Endothelial cell of umbilical vein (primary cell): Measurements from ENCODE around the gene DDX55. TPM values are rescaled to one million over a fixed set of nuclear protein-coding genes. Genes with fewer than 3 reads are reported as not detected.

Source experiments
- BruUV-seq: library from RNA; stranded (reverse); fragments of 400-500 nt; replicated peaks from 2 replicates; lab custom pipeline; 2021; lab: Mats Ljungman, UMichigan
- CTCF ChIA-PET: fragments of 300-600, 350-600 bp; sonication (Branson Sonifier 250); formaldehyde crosslinking; loops from one replicate; lab custom pipeline; 2021; ENCODE audit warnings: antibody characterized with exemption, inconsistent platforms; lab: Charles Lee
- POLR2A ChIA-PET: fragments of 300-600, 350-600 bp; sonication (Branson Sonifier 250); formaldehyde crosslinking; loops from one replicate; lab custom pipeline; 2021; ENCODE audit warnings: antibody characterized with exemption, inconsistent platforms; lab: Charles Lee
- DNase-seq: peaks from one replicate; pipeline ENCODE4 v3.0.0-alpha.2; 2011; ENCODE audit warnings: low read depth, low spot score
- FAIRE-seq: peaks from 2 replicates; lab custom pipeline; 2011; peaks lifted over from hg19 to GRCh38; lab: Jason Lieb, UNC
- H2AFZ ChIP-seq: 2 replicates; pipeline ENCODE4 v1.6.0; 2012; ENCODE audit warnings: low read depth, low read length, control low read depth, inconsistent platforms
- H3K27ac ChIP-seq: 2 replicates; pipeline ENCODE4 v1.5.1; 2011; ENCODE audit warnings: low read depth, mild to moderate bottlenecking, control low read depth, low read length, moderate library complexity; ENCODE audit not compliant: insufficient read depth
- H3K27me3 ChIP-seq, 2 experiments: 2 replicates each; pipeline versions ENCODE4 v1.6.0 to v1.6.1; 2011; ENCODE audit warnings: low read length in 2 of 2, mixed read lengths in 1 of 2; ENCODE audit not compliant: control insufficient read depth in 2 of 2, insufficient read depth in 2 of 2
- H3K36me3 ChIP-seq, 2 experiments: 2 replicates in 1 of 2; 3 replicates in 1 of 2; pipeline ENCODE4 v1.5.1; 2011; ENCODE audit warnings: low read length in 2 of 2, mild to moderate bottlenecking in 1 of 2, moderate library complexity in 1 of 2; ENCODE audit not compliant: control insufficient read depth in 2 of 2, insufficient read depth in 2 of 2; ENCODE audit errors: extremely low read depth in 1 of 2
- H3K4me1 ChIP-seq: 3 replicates; pipeline ENCODE4 v1.5.1; 2011; ENCODE audit warnings: mild to moderate bottlenecking, low read length; ENCODE audit not compliant: control insufficient read depth, insufficient read depth; ENCODE audit errors: extremely low read depth
- H3K4me2 ChIP-seq: 2 replicates; pipeline ENCODE4 v1.6.1; 2011; ENCODE audit warnings: low read length, control low read depth, mixed read lengths; ENCODE audit not compliant: insufficient read depth
- H3K4me3 ChIP-seq, 3 experiments: fragments of 200-600 bp in 1 of 3; sonication (generic), shearing (Covaris generic) in 1 of 3; replicated peaks in 1 of 3; 2 replicates each; pipeline ENCODE4 v1.5.1; 2011 to 2016; ENCODE audit warnings: control low read depth in 3 of 3, low read length in 3 of 3, mild to moderate bottlenecking in 2 of 3, inconsistent platforms in 1 of 3, low read depth in 1 of 3, moderate library complexity in 1 of 3; ENCODE audit not compliant: insufficient read depth in 1 of 3
- H3K79me2 ChIP-seq: 2 replicates; pipeline ENCODE4 v1.6.0; 2012; ENCODE audit warnings: low read length, inconsistent platforms; ENCODE audit not compliant: control insufficient read depth, insufficient read depth
- H3K9ac ChIP-seq: replicated peaks from 2 replicates; pipeline ENCODE3; 2011; ENCODE audit warnings: low read length, control low read depth; ENCODE audit not compliant: insufficient read depth; ENCODE audit errors: extremely low read depth
- H3K9me1 ChIP-seq: replicated peaks from 3 replicates; pipeline ENCODE4 v1.6.0; 2011; ENCODE audit warnings: mild to moderate bottlenecking, low read length; ENCODE audit not compliant: control insufficient read depth, insufficient read depth; ENCODE audit errors: extremely low read depth
- H3K9me3 ChIP-seq: replicated peaks from 2 replicates; pipeline ENCODE4 v1.5.1; 2012; ENCODE audit warnings: low read length, inconsistent platforms; ENCODE audit not compliant: control insufficient read depth, insufficient read depth
- H4K20me1 ChIP-seq: replicated peaks from 2 replicates; pipeline ENCODE3; 2011; ENCODE audit warnings: mild to moderate bottlenecking, low read length; ENCODE audit not compliant: control insufficient read depth, insufficient read depth; ENCODE audit errors: extremely low read depth
- CTCF ChIP-seq, 2 donors: IDR thresholded peaks; 1 replicate in 1 of 2; 2 replicates in 1 of 2; pipeline ENCODE4 v1.5.1; 2011; ENCODE audit warnings: low read length in 2 of 2, mild to moderate bottlenecking in 2 of 2, moderate library complexity in 2 of 2, control low read depth in 1 of 2, inconsistent platforms in 1 of 2, low read depth in 1 of 2; ENCODE audit not compliant: insufficient read depth in 1 of 2; ENCODE audit errors: extremely low read depth in 1 of 2
- EZH2 ChIP-seq: IDR thresholded peaks from 2 replicates; pipeline ENCODE4 v1.6.1; 2012; ENCODE audit warnings: borderline replicate concordance, low read depth, mild to moderate bottlenecking, moderate library complexity, low read length, inconsistent platforms; ENCODE audit not compliant: severe bottlenecking
- FOS ChIP-seq: IDR thresholded peaks from 2 replicates; pipeline ENCODE4 v1.6.1; 2011; ENCODE audit warnings: mild to moderate bottlenecking, low read length, moderate library complexity, borderline replicate concordance; ENCODE audit not compliant: insufficient read depth
- GATA2 ChIP-seq: IDR thresholded peaks from 2 replicates; pipeline ENCODE4 v1.7.0; 2011; ENCODE audit warnings: low read depth, mild to moderate bottlenecking, moderate library complexity, mixed read lengths, low read length; ENCODE audit not compliant: insufficient read length, insufficient read depth
- JUN ChIP-seq: IDR thresholded peaks from 2 replicates; pipeline ENCODE4 v1.6.1; 2011; ENCODE audit warnings: borderline replicate concordance, low read depth; ENCODE audit not compliant: insufficient read length, insufficient read depth
- MYC ChIP-seq: IDR thresholded peaks from one replicate; pipeline ENCODE4 v1.6.1; 2011; ENCODE audit warnings: mild to moderate bottlenecking, low read depth, low read length
- POLR2A ChIP-seq: IDR thresholded peaks from 2 replicates; pipeline ENCODE4 v1.6.1; 2012; ENCODE audit warnings: low read depth, mild to moderate bottlenecking, control low read depth, low read length
- POLR2AphosphoS5 ChIP-seq: IDR thresholded peaks from 2 replicates; pipeline ENCODE4 v1.6.1; 2012; ENCODE audit warnings: low read depth, mild to moderate bottlenecking, control low read depth, low read length, moderate library complexity; ENCODE audit not compliant: insufficient read depth
- dilution Hi-C: fragments of 300-500 bp; cut with MboI; formaldehyde crosslinking; loops from one replicate; pipeline ENCODE4 v1.15.0; 2019; ENCODE audit warnings: low sequenced_read_pairs; ENCODE audit not compliant: extremely low pct_ligation_motif_present
- intact Hi-C: fragments of 100-400 bp; cut with micrococcal nuclease; formaldehyde crosslinking; loops from one replicate; pipeline ENCODE4 v1.10.0; 2022
- polyA plus RNA-seq, 4 experiments: library from polyadenylated mRNA; depleted of rRNA in 3 of 4; stranded (reverse) in 3 of 4; unstranded in 1 of 4; fragments of >200 nt; gene quantifications; 2 replicates each; pipeline versions ENCODE4 v1.2.1 to v1.2.3, GENCODE V29; 2011 to 2012; ENCODE audit warnings: missing spikeins in 1 of 4
- total RNA-seq: library from RNA; stranded (reverse); gene quantifications from 2 replicates; pipeline ENCODE4 v1.2.3, GENCODE V29; 2021
- TF ChIP-seq, protein P1 (sequence below): IDR thresholded peaks from 2 replicates; pipeline ENCODE4 v1.6.1; 2011; ENCODE audit not compliant: insufficient read depth, insufficient read length

Gene DDX55
- total and polyA plus RNA-seq, 2 donors (not counting 3 experiments of a cell fraction or from before 2014, with no cell fraction given), result 17.8 to 25.9 TPM

DNA sequence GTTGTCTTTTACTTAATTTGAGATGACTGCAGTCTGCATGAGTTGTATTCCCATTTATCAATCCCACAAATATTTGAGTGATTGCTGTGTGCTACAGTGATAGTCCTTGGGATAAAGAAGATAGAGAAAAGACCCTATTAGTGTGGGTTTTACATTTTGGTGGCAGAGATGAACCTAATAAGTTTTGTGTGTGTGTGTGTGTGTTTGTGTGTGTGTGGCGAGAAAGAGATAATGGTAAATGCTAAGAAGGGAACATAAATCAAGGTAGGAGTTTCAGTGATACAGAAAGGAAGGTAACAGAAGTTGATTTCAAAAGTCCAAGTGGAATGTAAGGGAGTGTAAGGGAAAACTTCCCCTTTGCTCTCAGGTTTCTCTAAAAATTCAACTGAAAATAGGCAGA lies 2.6 kb upstream of the DDX55 start:
- ChIA-PET POLR2A (no interaction called here), CTCF (no interaction called here)
- H3K27ac ChIP-seq, result no peak overlapping the region

More for the DNA sequence above, 2.6 kb upstream of the DDX55 start:
- Histone ChIP-seq H3K9ac (no peak overlapping the region), H3K4me3 (no peak overlapping the region), H3K4me2 (no peak overlapping the region), H4K20me1 (no peaks in the 10 kb centered on the region), H3K4me1 (peaks cover 7% of the 10 kb centered on the region), H2AFZ (no peak overlapping the region), H3K9me1 (no peaks in the 10 kb centered on the region), H3K79me2 (peaks cover 42% of the 10 kb centered on the region), H3K27me3 (no peaks in the 10 kb centered on the region), H3K36me3 (peaks cover 5 to 14% of the 10 kb centered on the region in 2 experiments), H3K9me3 (no peaks in the 10 kb centered on the region)
- intact Hi-C loops (no loop called here), dilution Hi-C loops (no loop called here)
- FAIRE-seq, result no peak
- DNase-seq, result no peak
- BruUV-seq, result no TSS peak
- TF ChIP-seq POLR2A (no peak), FOS (no peak), EZH2 (no peak), GATA2 (no peak), CTCF (IDR thresholded peaks at IDR 0.05; ENCODE audit: extremely low read depth in 1 of 2, insufficient read depth in 1 of 2, low read depth in 1 of 2, low read length in 2 of 2) (no peak), MYC (no peak), POLR2AphosphoS5 (no peak), JUN (no peak)
- TF ChIP-seq, protein P1, sequence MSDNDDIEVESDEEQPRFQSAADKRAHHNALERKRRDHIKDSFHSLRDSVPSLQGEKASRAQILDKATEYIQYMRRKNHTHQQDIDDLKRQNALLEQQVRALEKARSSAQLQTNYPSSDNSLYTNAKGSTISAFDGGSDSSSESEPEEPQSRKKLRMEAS, result no peak
